HG02610 (cell line): ENCODE measurements around the gene EXOC6B.
"Not testable (repeated sequence)": the region's sequence is repeated elsewhere in the genome, so short reads cannot be mapped to it uniquely, and the experiment has no call there.

ENCODE experiments used
- ATAC-seq: cut with Tn5 transposase; IDR thresholded peaks from one replicate; pipeline ENCODE4 v1.9.1; 2021; ENCODE audit warnings: mild to moderate bottlenecking, moderate library complexity; ENCODE audit not compliant: unreplicated experiment

EXOC6B gene

GRCh38 chr2:72685638-72686213 lies 140.1 kb downstream of the EXOC6B start:
- ATAC-seq = no peak

- no peak for ATAC-seq
Measured at GRCh38 chr2:72682061-72682460, 143.8 kb downstream of the EXOC6B start.

- no peak for ATAC-seq
Measured at GRCh38 chr2:72681016-72681995, 144.5 kb downstream of the EXOC6B start.

- ATAC-seq = no peak
Measured at GRCh38 chr2:72678024-72678423, 147.8 kb downstream of the EXOC6B start.

GRCh38 chr2:72676341-72677025 lies 149.3 kb downstream of the EXOC6B start:
- no peak for ATAC-seq

GRCh38 chr2:72674982-72675915 lies 150.6 kb downstream of the EXOC6B start:
- no peak for ATAC-seq

- no peak for ATAC-seq
Measured at GRCh38 chr2:72673279-72673678, 152.6 kb downstream of the EXOC6B start.

- ATAC-seq = no peak
Measured at GRCh38 chr2:72669121-72669520, 156.7 kb downstream of the EXOC6B start.

- no peak for ATAC-seq
Measured at GRCh38 chr2:72668647-72669046, 157.2 kb downstream of the EXOC6B start.

GRCh38 chr2:72665448-72665847 lies 160.4 kb downstream of the EXOC6B start:
- ATAC-seq = no peak

GRCh38 chr2:72661985-72662384 lies 163.8 kb downstream of the EXOC6B start:
- ATAC-seq = no peak

- ATAC-seq = no peak
Measured at GRCh38 chr2:72649810-72650209, 176.0 kb downstream of the EXOC6B start.

GRCh38 chr2:72641221-72641620 lies 184.6 kb downstream of the EXOC6B start:
- ATAC-seq = not testable (repeated sequence)

- ATAC-seq = no peak
Measured at GRCh38 chr2:72638600-72639211, 187.1 kb downstream of the EXOC6B start.

GRCh38 chr2:72636210-72636609 lies 189.6 kb downstream of the EXOC6B start:
- ATAC-seq = no peak

GRCh38 chr2:72630767-72631166 lies 195.1 kb downstream of the EXOC6B start:
- ATAC-seq = no peak

GRCh38 chr2:72629062-72629461 lies 196.8 kb downstream of the EXOC6B start:
- no peak for ATAC-seq

GRCh38 chr2:72627083-72627482 lies 198.8 kb downstream of the EXOC6B start:
- no peak for ATAC-seq

GRCh38 chr2:72625366-72625765 lies 200.5 kb downstream of the EXOC6B start:
- ATAC-seq = no peak

- ATAC-seq = no peak
Measured at GRCh38 chr2:72623481-72623880, 202.4 kb downstream of the EXOC6B start.
